ENCODE measurements around the gene CYP4X1. TPM values are rescaled to one million over a fixed set of nuclear protein-coding genes. Genes with fewer than 3 reads are reported as not detected.
"Not testable (repeated sequence)": the region's sequence is repeated elsewhere in the genome, so short reads cannot be mapped to it uniquely, and the experiment has no call there.

CYP4X1 gene
- total RNA-seq, 1 experiment from 2014 or later, result 0.44 TPM

GRCh38 chr1:47067097-47067594 is 43.7 kb downstream of the CYP4X1 start, which contains the start of gene CYP4Z1:
Gene CYP4Z1 (plus strand): TSS chr1:47067231. CDS start chr1:47067491, 260 bp downstream.
- Histone ChIP-seq H2BK15ac (ENCODE audit: low read depth, low read length) (no peak within 1 kb of the TSS), H3T11ph (ENCODE audit: low read length) (no peak within 1 kb of the TSS), H2BK120ac (ENCODE audit: low read depth, low read length, poor library complexity, severe bottlenecking) (no peak within 1 kb of the TSS), H3K14ac (ENCODE audit: insufficient read depth, low read length) (no peak within 1 kb of the TSS), H4K91ac (ENCODE audit: insufficient read length, low read depth, low read length) (no peak within 1 kb of the TSS), H3K4me2 (ENCODE audit: insufficient read depth, insufficient read length, low read length) (no peak within 1 kb of the TSS), H2AK5ac (ENCODE audit: insufficient read length, low read length) (no peak within 1 kb of the TSS), H3K27ac (ENCODE audit: insufficient read length, low read depth, low read length) (no peak within 1 kb of the TSS), H3K9ac (ENCODE audit: extremely low read depth, insufficient read length, low read length) (no peak within 1 kb of the TSS), H2BK5ac (ENCODE audit: insufficient read length, low read length) (no peak within 1 kb of the TSS), H3K23me2 (ENCODE audit: insufficient read length, low read depth, low read length, poor library complexity, severe bottlenecking) (no peaks in the 10 kb centered on the region), H3K56ac (ENCODE audit: insufficient read length, low read depth, low read length) (no peak within 1 kb of the TSS), H3K4ac (ENCODE audit: low read depth, low read length) (no peak within 1 kb of the TSS), H3K4me1 (ENCODE audit: insufficient read depth, low read length) (no peaks in the 10 kb centered on the region), H2AFZ (ENCODE audit: low read length) (no peak within 1 kb of the TSS), H3K23ac (ENCODE audit: insufficient read length, low read depth, low read length) (no peak within 1 kb of the TSS), H4K5ac (ENCODE audit: insufficient read length, low read depth, low read length) (no peak within 1 kb of the TSS), H4K8ac (replicated peaks; ENCODE audit: insufficient read length, low read depth, low read length) (no peak within 1 kb of the TSS), H2BK12ac (ENCODE audit: insufficient read length, low read depth, low read length) (no peak within 1 kb of the TSS), H3K9me3 (ENCODE audit: control insufficient read depth, low read depth, low read length) (no peaks in the 10 kb centered on the region), H3K27me3 (ENCODE audit: insufficient read depth, low read length) (no peaks in the 10 kb centered on the region), H3K79me2 (ENCODE audit: insufficient read depth, low read length) (no peaks in the 10 kb centered on the region), H3K79me1 (ENCODE audit: insufficient read depth, low read depth, low read length, poor library complexity, severe bottlenecking) (no peaks in the 10 kb centered on the region), H3K18ac (ENCODE audit: insufficient read length, low read depth, low read length) (no peak within 1 kb of the TSS), H4K20me1 (ENCODE audit: control insufficient read depth, insufficient read depth, insufficient read length) (no peaks in the 10 kb centered on the region), H2BK20ac (ENCODE audit: low read depth, low read length, poor library complexity, severe bottlenecking) (no peak within 1 kb of the TSS)
- Mint-ChIP-seq H3K9me3 (no peaks in the 10 kb centered on the region), H3K27ac (no peak within 1 kb of the TSS), H3K4me1 (no peaks in the 10 kb centered on the region), H3K4me3 (no peak within 1 kb of the TSS), H3K36me3 (ENCODE audit: insufficient read depth in 1 of 3, low read depth in 3 of 3) (no peaks in the 10 kb centered on the region), H3K27me3 (ENCODE audit: low read depth) (peaks cover 40% of the 10 kb centered on the region)
- no peak for DNase-seq
- no peak for TF ChIP-seq CTCF (conservative IDR thresholded peaks at IDR 0.05)

DNA sequence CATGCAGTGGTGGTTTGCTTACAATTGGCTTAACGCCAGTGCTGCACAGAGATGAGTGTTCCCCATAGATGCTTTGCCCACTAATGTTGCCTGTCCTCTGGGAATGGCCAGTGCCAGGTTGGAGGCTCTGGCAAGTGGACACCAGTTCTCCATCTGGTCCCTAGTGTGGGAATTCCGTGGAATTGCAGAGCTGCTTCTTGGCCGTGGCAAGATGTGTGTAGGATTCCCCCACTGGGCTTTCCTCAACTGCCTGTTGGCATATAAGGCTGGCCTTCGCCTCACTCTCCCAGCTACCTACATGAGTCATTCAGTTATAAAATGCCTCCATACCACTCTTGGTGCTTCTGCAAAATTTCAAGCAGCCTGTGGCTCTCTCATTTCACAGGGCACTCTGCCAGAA is 45.6 kb downstream of the CYP4X1 start:
- not testable (repeated sequence) for H2BK5ac ChIP-seq (ENCODE audit: insufficient read length, low read length); H3K56ac ChIP-seq (ENCODE audit: insufficient read length, low read depth, low read length); H3K27ac Mint-ChIP-seq; H3K4me3 Mint-ChIP-seq; H4K20me1 ChIP-seq (ENCODE audit: control insufficient read depth, insufficient read depth, insufficient read length); H3K9me3 ChIP-seq (ENCODE audit: control insufficient read depth, low read depth, low read length); H3K14ac ChIP-seq (ENCODE audit: insufficient read depth, low read length); H4K8ac ChIP-seq (replicated peaks; ENCODE audit: insufficient read length, low read depth, low read length); H3K9ac ChIP-seq (ENCODE audit: extremely low read depth, insufficient read length, low read length); H4K5ac ChIP-seq (ENCODE audit: insufficient read length, low read depth, low read length); H4K91ac ChIP-seq (ENCODE audit: insufficient read length, low read depth, low read length); H3K36me3 Mint-ChIP-seq (ENCODE audit: insufficient read depth in 1 of 3, low read depth in 3 of 3); H3K23ac ChIP-seq (ENCODE audit: insufficient read length, low read depth, low read length); H3K4me2 ChIP-seq (ENCODE audit: insufficient read depth, insufficient read length, low read length); H2BK12ac ChIP-seq (ENCODE audit: insufficient read length, low read depth, low read length); H3T11ph ChIP-seq (ENCODE audit: low read length); H2BK15ac ChIP-seq (ENCODE audit: low read depth, low read length); DNase-seq; H2AK5ac ChIP-seq (ENCODE audit: insufficient read length, low read length); H2AFZ ChIP-seq (ENCODE audit: low read length); H3K79me2 ChIP-seq (ENCODE audit: insufficient read depth, low read length); H3K9me3 Mint-ChIP-seq; H3K79me1 ChIP-seq (ENCODE audit: insufficient read depth, low read depth, low read length, poor library complexity, severe bottlenecking); H3K27ac ChIP-seq (ENCODE audit: insufficient read length, low read depth, low read length); H2BK120ac ChIP-seq (ENCODE audit: low read depth, low read length, poor library complexity, severe bottlenecking); H3K27me3 ChIP-seq (ENCODE audit: insufficient read depth, low read length); H3K4me1 ChIP-seq (ENCODE audit: insufficient read depth, low read length); H3K4ac ChIP-seq (ENCODE audit: low read depth, low read length); H2BK20ac ChIP-seq (ENCODE audit: low read depth, low read length, poor library complexity, severe bottlenecking); H3K23me2 ChIP-seq (ENCODE audit: insufficient read length, low read depth, low read length, poor library complexity, severe bottlenecking); H3K4me1 Mint-ChIP-seq; H3K18ac ChIP-seq (ENCODE audit: insufficient read length, low read depth, low read length)
- no CpG with 5 or more reads among the region's 4 CpGs for WGBS (ENCODE audit: extremely low coverage, insufficient read length, low lambda C conversion rate)
- peaks cover 40% of the 10 kb centered on the region for H3K27me3 Mint-ChIP-seq (ENCODE audit: low read depth)
